ENCODE data around the gene RBM15B.

RBM15B gene

DNA sequence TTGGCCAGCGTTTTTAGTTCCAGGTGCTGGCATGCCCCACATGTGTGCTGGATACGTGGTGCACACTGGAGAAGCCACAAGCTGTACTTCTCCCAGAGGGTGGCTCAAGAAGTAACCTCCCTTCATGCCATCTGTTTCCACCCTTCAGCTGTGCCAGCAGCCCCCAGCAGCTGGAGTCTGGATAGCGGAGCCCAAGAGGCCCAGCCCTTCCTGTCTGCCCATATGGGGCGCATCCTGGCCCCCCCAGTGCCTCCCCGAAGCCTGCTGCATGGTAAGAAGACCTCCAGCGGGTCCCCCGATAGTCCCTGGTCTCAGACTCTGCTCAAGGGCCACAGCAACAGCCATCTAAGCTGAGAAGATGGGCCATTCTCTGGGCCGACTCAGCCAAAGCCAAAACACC, 11.8 kb upstream of the RBM15B start:
- H3K4me3 ChIP-seq (ENCODE audit: low read depth, low read length), result no peak overlapping the region
- TF ChIP-seq, protein P1, sequence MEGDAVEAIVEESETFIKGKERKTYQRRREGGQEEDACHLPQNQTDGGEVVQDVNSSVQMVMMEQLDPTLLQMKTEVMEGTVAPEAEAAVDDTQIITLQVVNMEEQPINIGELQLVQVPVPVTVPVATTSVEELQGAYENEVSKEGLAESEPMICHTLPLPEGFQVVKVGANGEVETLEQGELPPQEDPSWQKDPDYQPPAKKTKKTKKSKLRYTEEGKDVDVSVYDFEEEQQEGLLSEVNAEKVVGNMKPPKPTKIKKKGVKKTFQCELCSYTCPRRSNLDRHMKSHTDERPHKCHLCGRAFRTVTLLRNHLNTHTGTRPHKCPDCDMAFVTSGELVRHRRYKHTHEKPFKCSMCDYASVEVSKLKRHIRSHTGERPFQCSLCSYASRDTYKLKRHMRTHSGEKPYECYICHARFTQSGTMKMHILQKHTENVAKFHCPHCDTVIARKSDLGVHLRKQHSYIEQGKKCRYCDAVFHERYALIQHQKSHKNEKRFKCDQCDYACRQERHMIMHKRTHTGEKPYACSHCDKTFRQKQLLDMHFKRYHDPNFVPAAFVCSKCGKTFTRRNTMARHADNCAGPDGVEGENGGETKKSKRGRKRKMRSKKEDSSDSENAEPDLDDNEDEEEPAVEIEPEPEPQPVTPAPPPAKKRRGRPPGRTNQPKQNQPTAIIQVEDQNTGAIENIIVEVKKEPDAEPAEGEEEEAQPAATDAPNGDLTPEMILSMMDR (IDR thresholded peaks at IDR 0.05; ENCODE audit: low read depth, low read length), result no peak

DNA sequence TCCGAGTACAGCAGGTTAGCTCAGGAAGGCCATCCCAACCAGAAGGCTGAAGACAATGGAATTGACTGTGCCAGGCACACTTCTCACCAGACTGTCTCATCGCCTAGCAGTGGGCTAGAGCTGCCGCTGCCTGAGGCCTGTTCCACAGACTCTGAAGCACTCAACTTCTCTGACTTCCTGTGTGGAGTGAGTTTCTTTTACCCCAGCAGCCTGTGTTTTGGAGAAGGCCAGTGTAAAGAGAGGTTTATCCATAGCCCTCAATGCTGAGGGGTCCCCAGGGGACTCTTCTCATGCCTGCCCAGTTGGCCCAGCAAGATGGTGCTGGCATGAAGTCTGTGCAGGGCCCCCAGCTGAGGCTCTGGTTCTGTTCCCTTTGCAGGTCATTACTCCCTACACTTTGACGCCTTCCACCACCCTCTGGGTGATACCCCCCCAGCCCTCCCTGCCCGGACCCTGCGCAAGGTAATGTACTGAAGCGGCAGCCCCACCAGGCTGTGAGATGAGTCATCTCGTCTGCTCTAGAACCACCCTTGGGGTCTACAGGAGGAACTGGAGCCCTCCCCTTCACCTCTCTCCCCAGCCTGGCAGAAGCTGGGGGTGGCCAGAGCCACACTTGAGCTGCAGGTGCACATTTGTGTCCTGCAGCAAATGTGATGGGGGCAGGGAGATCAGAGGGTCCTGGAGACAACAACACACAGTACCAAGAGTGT, 11.2 kb upstream of the RBM15B start:
- TF ChIP-seq, protein P1 (IDR thresholded peaks at IDR 0.05; ENCODE audit: low read depth, low read length), result no peak

DNA sequence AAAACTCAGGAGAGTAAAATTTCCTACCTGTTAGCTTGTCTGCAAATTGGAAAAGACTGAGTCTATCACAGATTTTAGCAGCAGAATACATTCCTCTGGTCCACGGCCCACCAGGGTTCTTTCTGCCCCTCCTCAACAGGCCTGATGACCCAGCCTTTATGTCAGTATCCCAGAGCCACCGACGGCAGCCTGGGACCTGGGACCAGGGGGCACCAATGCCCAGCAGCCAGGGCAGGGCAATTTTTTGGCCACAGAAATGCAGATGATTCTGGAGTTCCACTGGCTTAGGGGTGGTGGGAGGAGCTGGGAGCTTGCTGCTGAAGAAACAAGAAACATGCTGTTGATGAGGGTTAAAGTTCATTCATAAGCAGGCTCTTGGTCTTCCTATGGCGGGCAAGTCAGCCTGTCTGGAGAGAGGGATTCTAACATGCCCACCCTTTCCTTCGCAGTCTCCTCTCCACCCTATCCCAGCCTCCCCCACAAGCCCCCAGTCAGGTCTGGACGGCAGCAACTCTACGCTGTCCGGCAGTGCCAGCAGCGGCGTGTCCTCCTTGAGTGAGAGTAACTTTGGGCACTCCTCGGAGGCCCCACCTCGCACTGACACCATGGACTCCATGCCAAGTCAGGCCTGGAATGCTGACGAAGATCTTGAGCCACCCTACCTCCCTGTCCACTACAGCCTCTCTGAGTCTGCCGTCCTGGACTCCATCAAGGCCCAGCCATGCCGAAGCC, 10.3 kb upstream of the RBM15B start:
- TF ChIP-seq, protein P1 (IDR thresholded peaks at IDR 0.05; ENCODE audit: low read depth, low read length), result no peak
- H3K4me3 ChIP-seq (ENCODE audit: low read depth, low read length), result no peak overlapping the region

More for the DNA sequence above, 11.2 kb upstream of the RBM15B start:
- no peak overlapping the region for H3K4me3 ChIP-seq (ENCODE audit: low read depth, low read length)

DNA sequence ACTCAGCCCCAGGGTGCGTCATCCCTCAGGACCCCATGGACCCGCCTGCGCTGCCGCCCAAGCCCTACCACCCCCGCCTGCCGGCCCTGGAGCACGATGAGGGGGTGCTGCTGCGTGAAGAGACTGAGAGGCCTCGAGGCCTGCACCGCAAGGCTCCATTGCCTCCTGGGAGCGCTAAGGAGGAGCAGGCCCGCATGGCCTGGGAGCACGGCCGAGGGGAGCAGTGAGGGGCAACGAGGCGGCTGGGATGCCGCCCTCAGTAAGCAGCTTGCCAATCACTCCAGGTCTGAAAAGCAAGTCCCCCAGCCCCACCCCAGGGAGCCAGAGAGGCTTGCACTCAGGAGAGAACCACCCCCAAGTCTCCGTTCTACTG, 9.8 kb upstream of the RBM15B start:
- TF ChIP-seq, protein P1 (IDR thresholded peaks at IDR 0.05; ENCODE audit: low read depth, low read length), result no peak
- H3K4me3 ChIP-seq (ENCODE audit: low read depth, low read length), result no peak overlapping the region

DNA sequence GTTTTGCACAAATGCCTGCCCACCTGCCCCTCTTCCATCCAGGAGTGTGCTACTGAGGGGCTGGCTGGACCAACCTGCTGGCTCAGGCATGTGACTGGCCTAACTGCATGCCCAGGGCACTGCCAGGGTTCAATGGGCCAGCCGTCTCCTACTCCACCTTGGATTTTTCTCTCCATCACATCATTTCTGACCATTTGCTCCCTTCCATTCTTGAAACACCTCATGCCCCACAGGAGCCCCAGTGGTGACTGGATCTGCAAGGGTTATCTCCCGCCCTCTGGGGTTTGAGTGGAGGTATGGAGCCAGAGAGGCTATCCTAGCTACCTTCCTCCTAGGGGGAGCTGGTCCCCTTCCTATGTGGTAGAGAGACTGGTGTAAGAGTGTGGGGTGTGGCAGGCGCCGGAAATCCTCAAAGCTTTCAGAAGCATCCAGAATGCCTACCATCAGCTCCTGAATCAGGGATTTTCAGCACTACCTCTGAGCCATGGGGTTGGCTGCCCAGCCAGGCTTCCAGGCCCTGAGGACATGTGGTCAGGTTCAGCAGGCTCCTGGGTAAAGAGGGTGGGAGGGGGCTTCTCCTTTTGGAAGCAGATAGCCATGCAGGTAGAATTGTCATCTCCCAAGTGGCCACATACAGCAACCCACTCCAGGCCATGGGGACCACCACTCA, 8.9 kb upstream of the RBM15B start:
- no peak overlapping the region for H3K4me3 ChIP-seq (ENCODE audit: low read depth, low read length)
- TF ChIP-seq, protein P1 (IDR thresholded peaks at IDR 0.05; ENCODE audit: low read depth, low read length), result no peak

DNA sequence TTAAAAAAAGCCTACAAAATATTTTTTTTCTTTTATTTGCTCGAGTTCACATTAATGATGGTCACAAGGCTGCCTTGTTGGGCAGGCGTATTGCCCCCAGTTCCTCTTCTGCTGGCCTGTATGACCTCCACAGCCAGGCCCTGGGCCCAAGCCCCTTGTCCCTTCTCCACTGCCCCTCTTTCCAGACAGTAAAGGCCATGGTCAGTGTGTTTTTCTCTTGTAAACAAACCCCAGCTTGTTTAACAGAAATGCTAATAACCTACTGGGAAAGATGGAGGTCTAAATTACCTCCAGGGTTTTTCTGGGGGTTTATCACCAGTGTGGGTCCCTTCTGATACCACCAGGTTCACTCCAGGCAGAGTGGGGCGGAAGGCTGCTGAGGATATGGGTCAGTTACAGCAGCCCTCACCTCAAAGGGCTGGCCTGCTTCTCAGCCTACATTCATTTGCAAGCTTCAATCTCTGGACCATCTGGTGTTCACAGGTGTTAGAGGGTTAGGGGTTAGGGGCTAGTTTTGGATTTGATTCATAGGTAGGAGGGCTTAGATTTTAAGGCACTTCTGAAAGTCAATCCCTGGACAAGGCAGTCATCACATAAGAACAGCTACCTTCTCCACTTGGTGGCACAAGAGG, 8.0 kb upstream of the RBM15B start:
- TF ChIP-seq, protein P1 (IDR thresholded peaks at IDR 0.05; ENCODE audit: low read depth, low read length), result no peak
- H3K4me3 ChIP-seq (ENCODE audit: low read depth, low read length), result no peak overlapping the region

Data from WI38 (cell line).